Stimulated activated CD4-positive, alpha-beta T cell treated with anti-CD3 and anti-CD28 coated beads, Interleukin-2, amount 100 ng/mL, for 48 hours (primary cell): ENCODE data around the gene DPP7.
"Not testable (repeated sequence)": the region's sequence is repeated elsewhere in the genome, so short reads cannot be mapped to it uniquely, and the experiment has no call there.

Experiments used
- DNase-seq, 2 donors: peaks; one replicate each; pipeline ENCODE4 v3.0.0-alpha.2; 2020

Gene DPP7

DNA sequence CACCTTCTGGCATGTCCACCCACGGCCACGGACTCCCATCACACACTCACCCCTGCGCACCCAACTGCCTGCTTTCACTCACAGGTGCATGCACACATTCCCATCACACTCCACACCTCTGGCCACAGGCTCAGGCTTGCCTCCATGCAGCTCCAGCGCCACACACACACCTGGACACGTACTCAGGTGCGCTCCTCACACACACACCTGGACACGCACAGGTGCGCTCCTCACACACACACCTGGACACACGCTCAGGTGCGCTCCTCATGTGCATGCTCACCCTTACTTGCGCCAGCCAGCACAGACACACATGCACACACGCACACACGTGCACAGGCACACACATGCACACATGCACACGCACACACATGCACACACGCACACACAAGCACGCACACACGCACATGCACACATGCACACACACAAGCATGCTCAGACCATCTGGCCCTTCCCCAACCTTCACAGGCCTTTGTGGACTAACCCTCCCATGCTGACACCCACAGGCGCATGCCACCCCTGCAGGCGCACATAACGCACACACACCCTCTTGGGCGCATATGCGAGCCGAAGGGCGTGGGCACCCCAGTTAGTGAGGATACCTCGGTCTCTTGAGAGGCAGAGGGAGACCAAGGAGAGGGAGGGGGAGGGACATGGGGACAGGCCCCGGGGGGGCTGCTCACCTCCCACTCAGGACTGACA is 32.7 kb upstream of the DPP7 start:
- DNase-seq: no peak

DNA sequence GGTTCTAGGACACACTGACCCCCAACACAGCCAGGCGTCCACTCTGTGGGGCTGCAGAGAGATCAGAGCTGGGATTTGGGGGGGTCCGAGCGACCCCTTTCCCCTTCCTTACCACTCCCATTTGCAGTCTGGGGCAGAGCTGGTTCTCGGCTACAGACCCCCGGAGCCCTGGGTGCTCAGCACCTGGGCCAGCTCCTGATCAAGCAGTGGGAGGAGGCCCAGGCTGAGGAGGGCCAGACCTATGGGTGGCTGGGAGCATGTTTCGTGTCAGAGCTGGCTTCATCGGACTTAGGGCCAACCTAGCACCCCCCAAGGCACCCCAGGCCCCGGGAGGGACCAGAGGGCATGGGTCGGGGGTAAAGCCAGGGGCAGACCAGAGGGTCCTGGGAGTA is 32.0 kb upstream of the DPP7 start:
- DNase-seq: no peak

DNA sequence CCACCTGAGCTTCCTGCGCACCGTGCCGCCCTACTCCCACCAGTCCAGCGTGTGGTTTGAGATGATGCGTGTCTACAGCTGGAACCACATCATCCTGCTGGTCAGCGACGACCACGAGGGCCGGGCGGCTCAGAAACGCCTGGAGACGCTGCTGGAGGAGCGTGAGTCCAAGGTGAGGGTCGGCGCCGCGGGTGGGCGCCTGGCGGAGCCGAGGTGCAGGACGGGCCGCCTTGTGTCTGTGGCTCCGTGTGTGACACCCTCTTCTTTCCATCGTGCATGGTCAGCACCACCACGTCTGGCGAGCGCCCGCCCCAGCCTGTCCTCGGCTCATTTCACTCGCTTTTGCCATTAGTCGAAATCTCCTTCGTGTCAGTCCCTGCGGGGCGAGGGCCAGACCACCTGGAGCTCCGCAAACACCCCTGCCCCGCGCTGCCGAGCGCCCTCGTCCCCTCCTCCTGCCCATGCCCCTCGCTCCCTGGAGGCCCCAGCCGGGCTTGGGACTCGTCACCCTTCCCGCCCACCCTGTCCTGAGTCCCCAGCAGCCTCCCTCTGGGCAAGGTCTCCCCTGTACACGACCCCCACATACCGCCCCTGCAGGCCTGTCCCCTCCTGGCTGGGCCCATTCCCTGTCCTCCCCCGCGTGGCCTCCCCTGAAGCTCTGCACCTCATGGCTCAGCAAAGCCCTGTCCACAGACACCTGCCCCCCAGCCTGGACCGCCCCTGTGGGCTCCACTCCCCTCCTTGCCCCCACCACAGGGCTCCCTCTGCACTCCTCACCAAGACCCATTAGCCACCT is 31.4 kb upstream of the DPP7 start:
- no peak for DNase-seq

DNA sequence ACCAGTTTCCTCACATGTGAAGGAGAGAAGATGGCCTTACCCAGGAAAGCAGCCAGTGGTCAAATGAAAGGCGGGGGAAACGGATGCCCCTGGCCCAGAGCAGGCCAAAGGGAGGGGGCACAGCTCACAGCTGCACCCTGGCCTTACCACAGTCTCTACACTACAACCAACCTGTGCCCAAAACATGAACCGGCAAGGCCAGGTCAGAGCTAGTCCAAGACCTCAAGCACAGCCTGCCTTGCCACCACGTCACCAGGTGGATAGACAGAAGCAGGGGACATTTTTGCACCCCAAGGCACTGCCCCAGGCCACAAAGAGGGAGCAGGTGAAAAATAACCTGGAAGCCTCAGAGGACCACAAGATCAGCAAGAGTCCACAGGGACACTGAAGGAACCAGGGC is 28.9 kb upstream of the DPP7 start:
- DNase-seq: no peak

DNA sequence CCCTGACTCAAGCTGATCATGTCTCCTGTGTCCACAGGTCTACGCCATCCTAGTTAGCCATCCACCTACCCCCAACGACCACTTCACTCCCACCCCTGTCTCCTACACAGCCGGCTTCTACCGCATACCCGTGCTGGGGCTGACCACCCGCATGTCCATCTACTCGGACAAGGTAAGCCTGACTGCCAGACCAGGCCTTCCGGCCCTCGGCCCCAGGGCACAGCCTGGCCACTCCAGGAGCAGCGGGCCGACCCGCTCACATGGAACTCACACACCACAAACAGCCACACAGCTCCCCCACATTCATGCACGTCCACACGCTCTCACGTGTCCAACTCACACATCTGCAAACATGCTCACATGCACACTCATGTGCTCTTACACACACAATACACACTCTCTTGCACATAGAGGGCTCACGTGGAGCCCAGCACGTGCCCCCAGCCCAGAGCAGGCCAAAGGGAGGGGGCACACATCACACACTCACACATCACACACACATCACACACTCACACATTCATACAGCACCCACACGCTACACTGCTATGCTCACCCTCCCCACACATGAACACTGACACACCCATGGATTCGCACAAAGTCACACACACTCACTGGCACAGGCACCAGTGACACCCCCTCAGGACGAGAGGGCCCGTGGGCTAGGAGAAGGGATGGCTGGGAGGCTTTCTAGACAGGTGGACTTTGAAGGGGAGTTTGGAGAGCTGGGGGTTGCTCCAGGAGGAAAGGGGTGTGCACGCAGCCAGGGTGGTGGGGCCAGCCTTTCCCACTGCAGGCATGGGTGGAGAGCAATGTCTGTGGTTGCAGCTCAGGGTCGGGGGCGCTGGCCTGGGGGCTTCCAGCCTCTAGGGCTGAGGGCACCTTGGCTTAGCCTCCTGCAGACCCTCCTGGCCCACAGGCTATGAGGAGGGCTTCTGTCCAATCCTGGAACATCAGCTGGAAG is 27.7 kb upstream of the DPP7 start:
- no peak for DNase-seq

DNA sequence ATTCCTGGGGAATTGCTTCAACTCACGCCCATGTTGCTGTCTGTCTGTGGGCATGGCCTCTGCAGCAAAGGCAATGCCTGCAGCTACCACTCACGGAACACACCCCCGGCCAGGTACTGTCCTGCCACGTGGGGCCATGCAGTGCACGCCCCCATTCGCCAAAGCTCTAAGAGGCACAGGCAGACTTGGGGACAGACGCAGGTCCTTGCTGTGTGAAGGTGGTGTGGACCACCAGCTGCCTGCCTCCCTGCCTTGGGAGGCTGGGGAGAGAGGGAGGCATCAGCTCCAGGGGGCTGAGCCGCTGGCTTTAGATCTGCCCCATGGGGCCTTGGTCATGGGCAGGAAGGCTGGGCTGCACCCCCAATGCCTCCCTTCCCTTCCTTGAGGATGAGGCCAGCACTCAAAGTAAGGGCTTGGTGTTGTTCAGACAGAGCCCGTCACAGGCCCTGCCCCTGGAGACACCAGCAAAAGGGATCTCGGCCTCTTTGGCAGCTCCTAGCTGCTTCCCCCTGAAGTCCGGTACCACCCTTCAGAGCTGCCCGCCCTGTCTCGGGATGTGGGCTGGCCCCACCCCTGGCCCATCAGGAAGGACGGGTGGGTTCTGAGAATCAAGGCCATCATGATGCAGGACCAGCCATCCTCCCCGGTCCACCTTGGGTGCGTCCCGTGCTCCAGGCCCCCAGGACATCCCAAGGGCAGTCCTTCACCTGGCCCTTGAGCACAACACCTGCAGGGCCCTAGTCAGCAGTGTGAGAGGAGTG is 26.7 kb upstream of the DPP7 start:
- no peak for DNase-seq

DNA sequence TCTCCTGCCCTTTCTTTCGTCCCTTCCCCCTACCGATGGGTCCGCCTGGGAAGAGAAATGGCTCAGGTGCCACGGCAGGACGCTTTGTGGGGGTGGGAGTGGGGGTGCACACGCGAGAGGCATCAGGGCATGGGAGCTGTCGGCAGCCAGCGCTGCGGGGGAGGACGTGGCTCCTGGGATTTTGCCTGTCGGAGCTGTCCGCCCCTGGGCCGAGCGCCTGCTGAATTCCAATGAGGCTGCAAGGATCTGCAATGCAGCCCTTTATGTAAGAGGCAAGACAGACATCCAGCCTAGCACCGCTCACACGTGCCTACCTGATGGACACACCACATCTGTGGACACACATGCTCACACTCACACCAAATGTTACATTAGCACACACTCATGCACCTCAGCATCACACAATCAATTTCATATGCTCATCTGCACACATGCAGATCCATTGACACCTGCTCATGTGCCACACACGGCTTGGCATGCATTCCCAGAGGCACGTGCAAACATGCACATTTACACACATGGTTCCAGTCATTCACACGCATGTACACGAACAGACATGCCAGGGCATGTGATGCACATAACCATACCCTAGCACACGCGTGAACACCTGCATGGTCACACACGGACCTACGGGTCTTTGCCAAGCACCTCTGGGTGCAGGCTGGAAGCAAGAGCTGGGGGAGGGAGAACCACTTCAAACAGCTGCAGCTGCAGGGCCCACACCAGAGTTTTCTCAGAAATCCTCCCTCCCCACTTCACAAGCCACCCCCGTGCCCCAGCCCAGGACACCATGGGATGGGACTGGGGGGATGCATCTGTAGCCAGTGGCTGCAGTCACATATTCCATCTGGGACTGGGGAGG is 25.8 kb upstream of the DPP7 start:
- DNase-seq: no peak

DNA sequence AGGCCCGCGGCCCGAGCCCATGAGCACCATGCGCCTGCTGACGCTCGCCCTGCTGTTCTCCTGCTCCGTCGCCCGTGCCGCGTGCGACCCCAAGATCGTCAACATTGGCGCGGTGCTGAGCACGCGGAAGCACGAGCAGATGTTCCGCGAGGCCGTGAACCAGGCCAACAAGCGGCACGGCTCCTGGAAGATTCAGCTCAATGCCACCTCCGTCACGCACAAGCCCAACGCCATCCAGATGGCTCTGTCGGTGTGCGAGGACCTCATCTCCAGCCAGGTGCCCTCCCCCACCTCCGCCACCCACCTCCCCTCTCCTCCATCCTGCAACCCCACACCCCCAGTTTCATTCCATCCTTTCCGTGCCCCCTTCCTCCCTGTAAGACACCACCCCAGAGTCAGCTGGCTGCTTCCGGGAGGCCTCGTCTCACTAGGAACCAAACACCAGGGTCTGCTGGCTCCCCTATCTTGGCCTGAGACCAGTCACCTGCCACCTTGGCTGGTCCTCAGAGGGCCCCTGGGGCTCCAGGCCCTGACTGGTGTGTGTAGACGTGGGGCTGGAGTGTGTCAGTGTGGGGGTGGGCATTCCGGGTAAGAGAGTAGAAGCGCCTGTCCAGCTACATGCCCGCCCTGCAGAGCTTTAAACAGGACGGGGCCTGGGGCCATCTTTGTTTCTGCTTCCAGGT is 25.1 kb upstream of the DPP7 start:
- DNase-seq: no peak

DNA sequence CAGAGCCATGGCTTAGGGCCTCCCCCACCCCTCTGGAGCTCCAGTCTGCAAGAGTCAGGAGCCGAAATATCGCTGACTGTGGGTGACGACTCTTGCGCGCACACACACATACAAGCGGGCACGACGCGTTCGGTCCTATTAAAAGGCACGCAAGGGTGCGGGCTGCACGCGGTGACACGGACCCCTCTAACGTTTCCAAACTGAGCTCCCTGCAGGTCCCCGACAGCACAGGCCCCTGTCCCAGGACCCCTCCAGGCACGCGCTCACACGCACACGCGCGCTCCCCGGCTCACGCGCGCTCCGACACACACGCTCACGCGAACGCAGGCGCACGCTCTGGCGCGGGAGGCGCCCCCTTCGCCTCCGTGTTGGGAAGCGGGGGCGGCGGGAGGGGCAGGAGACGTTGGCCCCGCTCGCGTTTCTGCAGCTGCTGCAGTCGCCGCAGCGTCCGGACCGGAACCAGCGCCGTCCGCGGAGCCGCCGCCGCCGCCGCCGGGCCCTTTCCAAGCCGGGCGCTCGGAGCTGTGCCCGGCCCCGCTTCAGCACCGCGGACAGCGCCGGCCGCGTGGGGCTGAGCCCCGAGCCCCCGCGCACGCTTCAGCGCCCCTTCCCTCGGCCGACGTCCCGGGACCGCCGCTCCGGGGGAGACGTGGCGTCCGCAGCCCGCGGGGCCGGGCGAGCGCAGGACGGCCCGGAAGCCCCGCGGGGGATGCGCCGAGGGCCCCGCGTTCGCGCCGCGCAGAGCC is 24.4 kb upstream of the DPP7 start, which contains the start of gene GRIN1:
GRIN1 (plus strand) TSS at position 433 of the 746 bp plus-strand sequence. CDS start 333 bp downstream, outside the sequence.
- no peak for DNase-seq

DNA sequence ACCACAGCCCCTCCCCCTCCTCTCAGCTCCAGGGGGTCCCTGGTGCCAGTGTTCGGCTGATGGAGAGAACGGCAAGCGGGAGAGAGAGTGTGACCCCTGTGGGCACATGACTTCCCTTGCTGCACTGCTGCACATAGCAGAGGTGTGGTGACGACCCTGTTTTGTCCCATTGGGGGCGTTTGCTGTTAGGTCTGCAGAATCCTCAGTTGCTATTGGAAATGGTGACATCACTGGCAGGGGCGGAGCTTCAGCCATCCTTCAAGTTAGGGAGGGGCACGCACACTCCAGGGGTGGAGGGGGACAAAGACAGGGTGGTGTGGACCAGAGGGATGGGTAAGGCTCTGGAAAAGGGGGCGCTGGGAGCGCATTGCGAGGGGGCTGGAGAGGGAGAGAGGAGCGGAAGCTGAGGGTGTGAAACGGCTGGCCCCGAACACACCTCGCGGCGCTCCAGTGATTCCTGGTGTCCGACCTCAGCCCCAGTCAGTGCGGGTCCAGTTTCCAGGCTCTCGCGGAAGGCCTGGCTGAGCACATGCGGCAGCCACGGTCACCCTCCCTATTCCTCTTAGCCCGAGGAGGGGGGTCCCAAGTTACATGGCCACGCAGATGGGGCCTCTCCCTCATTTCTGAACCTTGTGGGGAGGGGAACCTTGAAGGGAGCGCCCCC is 23.7 kb upstream of the DPP7 start:
- DNase-seq: no peak

DNA sequence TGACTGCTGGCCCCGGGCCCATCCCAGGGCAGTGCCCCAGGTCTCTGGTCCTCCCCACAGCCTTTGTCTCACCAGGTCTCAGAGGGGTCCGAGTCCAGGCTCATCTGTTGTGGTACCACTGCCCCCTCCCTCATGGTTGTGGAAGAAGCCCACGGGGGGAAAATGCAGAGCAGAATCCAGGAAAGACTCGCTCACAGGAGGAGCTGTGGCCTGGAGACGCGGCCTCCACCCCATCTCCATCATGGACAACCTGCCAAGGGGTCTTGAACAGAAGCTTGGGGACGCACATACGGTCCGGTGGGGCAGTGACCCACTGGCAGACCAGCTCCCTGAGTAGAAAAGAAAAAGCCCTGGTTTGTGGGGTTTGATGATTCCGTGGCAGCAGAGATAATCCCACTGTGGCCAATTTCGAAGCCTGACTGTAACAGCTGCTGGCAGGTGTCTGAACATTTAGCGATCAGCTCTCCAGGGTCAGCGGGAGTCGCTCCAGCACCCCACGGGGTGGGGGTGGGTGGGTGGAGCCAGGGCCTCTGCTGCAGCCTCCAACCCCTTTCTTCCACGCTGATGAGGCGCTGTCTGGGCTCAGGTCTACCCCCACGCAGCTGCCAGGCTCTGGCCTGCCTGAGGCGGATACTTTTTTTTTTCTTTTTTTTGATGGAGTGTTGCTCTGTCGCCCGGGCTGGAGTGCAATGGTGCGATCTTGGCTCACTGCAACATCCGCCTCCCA is 22.5 kb upstream of the DPP7 start:
- no peak for DNase-seq

DNA sequence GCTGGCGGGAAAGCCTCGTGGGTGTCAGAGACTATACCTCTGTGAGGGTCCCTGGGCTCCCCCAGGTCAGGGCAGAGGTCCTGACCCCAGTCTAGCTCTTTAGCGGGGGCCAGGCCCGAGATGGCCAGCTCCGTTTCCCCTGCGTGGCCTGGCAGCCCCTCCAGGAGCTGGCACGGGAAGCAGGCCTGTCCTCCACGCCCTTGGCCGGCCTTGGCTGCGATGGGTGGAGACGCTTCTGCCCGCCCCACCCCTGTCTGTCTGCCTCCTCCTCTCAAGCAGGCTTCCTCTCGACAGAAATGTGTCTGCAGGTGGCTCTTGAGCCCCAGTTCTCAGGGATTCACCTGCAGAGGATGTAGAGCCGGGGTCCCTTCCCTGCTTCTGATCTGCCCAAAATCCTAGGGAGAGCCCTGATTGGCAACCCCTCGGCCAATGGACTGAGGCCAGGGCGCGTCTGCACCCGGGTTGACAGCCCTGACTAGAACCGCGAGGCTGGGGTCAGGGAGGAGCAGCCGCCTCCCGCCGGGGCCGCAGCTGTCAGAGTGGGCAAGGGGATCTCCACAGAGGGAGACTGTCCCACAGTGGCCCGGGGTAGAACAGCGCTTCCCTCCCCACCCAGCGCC is 21.8 kb upstream of the DPP7 start:
- no peak for DNase-seq

DNA sequence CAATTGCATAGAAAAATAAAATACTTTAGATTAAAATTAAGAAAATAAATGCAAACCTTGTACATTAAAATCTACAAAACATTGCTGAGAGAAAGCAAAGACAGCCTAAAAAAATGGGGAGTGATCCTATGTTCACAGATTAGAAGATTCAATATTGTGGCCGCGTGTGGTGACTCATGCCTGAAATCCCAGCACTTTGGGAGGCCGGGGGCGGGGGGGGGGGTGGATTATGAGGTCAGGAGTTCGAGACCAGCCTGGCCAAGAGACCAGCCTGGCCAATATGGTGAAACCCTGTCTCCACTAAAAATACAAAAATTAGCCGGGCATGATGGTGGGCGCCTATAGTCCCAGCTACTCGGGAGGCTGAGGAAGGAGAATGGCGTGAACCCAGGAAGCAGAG is 20.6 kb upstream of the DPP7 start:
- DNase-seq: not testable (repeated sequence)

DNA sequence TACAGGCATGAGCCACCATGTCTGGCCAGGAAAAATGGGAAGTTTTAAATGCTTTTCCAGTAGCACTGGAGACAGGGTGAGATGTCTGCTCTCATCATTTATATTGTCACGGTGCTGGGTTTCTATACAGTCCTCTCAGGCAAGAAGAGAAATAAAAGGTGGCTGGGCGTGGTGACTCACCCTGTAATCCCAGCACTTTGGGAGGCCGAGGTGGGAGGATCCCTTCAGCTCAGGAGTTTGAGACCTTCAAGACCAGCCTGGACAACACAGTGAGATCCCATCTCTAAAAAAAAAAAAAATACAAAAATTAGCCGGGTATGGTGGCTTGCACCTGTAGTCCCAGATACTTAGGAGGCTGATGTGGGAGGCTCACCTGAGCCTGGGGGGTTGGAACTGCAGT is 19.7 kb upstream of the DPP7 start:
- no peak for DNase-seq

DNA sequence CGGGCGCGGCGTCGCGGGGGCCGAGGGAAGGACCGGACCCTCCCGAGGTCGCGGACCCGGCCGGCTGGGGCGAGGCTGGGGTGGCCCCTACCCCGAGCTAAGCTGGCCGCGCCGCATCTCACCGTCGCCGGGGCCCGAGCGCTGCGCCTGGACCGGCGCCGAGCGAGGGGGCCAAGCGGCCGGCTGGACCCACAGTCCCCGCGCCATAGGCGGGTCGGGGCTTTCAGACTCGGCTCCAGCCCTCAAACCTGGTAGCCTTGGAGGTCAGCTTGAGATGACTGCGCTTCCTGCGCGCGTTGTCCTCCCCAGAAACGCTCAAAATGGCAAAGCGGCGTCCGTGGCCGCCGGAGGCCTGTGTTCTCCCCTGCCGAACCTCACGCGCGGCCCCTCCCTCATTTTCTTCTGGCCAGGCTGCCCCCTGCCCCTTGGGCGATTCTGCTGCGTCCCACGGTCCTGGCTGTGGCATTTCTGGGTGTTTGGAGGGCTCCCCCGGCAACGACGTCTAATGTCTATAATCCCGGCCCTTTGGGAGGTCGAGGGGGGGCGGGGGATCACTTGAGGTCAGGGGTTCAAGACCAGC is 15.7 kb upstream of the DPP7 start:
- DNase-seq: no peak

DNA sequence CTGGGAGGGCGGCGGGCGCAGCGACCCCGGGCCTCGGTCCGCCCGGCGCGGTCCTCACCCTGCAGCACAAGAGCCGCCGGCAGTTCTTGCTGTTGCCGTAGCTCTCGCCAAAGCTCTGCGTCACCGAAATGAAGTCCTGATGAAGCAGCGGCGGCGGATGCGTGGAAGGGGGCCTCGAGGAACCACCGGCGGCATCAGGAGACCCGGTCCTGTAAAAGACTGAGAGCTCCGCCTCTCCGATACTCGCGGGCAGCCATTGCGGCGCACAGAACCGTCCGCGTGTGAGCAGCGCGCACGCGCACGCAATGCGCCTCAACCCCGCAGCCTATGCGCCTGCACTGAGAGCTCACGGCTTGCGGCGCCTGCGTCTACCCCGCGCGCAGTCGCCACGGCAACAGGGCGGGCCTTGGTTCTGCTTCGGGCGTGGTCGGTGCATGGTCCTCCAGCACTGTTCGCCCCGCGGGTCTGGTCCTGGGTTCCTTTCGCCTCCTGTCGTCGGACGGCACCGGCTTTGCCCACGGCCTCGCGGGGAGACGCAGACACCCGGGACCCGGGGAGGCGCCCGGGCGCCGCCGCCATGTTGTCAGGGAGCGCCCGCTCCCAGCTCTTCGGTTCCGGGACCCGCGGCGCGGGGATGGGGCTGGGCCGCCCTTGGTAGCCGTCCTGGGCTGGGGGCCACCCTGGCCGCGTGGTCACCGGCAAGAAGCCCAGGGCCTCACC is 15.1 kb upstream of the DPP7 start:
- peak; percentile 83 to 87 for DNase-seq

DNA sequence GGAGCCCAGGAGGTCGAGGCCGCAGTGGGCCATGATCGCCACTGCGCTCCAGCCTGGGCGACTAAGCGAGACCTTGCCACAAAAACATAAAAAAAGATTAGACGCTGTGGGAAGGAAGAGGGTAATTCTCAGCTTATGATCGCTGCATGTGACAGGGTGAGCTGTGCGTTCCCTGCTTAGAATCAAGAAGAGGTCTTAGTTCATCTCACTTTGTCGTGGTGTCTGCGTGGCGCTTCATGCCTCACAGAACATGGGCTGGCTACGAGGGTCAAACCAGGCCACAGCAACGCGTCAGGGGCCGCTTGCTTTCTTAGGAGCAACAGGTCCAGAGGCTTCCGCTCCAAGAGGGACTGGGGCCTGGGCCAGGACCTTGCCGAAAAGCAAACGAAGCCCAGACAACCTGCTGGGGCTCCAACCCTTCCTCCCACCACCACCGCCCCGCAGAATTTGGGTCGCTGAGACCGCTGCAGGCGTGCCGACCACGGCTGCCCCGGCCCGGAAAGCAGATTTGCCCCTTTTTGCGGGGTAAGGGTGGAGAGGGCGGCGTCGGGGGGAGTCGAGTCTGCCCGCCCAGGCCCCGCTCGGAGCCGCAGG is 14.4 kb upstream of the DPP7 start:
- DNase-seq: no peak
